ENCODE results near the gene LHPP.

DNA sequence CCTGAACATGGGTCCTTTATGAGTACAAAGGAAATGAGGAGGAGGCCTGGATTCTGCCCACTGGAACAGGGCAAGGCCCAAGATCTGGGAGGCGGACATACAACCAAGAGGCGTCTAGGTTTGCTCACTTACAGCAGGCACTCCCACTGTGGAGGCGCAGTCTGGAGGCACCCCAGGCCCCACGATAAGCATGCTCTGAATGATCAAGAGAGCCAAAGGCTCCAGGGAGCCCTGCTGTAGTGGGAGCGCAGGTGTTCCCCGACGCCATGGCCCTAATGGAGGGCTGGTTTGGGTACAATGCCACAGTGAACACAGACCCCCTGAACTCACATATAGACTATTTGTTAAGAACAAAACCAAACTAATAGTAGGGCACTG lies 194.5 kb downstream of the LHPP start:
- TF ChIP-seq YY1 (IDR thresholded peaks at IDR 0.05; ENCODE audit: low read depth, low read length) (no peak), GABPA (IDR thresholded peaks at IDR 0.05; ENCODE audit: low read depth) (no peak), EP300 (IDR thresholded peaks at IDR 0.05; ENCODE audit: borderline replicate concordance in 1 of 2, control insufficient read depth in 1 of 2, low read depth in 2 of 2, low read length in 2 of 2) (no peak), SREBF1 (IDR thresholded peaks at IDR 0.05; ENCODE audit: low read length) (no peak), RAD21 (IDR thresholded peaks at IDR 0.05; ENCODE audit: insufficient read depth, low read depth, low read length) (no peak), POLR2A (IDR thresholded peaks at IDR 0.05; ENCODE audit: low read depth, low read length) (no peak), NRF1 (conservative IDR thresholded peaks at IDR 0.05; ENCODE audit: low read depth, low read length) (no peak)
- TF ChIP-seq, protein P1, sequence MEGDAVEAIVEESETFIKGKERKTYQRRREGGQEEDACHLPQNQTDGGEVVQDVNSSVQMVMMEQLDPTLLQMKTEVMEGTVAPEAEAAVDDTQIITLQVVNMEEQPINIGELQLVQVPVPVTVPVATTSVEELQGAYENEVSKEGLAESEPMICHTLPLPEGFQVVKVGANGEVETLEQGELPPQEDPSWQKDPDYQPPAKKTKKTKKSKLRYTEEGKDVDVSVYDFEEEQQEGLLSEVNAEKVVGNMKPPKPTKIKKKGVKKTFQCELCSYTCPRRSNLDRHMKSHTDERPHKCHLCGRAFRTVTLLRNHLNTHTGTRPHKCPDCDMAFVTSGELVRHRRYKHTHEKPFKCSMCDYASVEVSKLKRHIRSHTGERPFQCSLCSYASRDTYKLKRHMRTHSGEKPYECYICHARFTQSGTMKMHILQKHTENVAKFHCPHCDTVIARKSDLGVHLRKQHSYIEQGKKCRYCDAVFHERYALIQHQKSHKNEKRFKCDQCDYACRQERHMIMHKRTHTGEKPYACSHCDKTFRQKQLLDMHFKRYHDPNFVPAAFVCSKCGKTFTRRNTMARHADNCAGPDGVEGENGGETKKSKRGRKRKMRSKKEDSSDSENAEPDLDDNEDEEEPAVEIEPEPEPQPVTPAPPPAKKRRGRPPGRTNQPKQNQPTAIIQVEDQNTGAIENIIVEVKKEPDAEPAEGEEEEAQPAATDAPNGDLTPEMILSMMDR (IDR thresholded peaks at IDR 0.05 in 2 of 3, conservative IDR thresholded peaks at IDR 0.05 in 1 of 3; ENCODE audit: control insufficient read depth in 2 of 3, extremely low read depth in 1 of 3, insufficient read depth in 1 of 3, low read depth in 3 of 3, low read length in 3 of 3) = no peak
- TF ChIP-seq, protein P2, sequence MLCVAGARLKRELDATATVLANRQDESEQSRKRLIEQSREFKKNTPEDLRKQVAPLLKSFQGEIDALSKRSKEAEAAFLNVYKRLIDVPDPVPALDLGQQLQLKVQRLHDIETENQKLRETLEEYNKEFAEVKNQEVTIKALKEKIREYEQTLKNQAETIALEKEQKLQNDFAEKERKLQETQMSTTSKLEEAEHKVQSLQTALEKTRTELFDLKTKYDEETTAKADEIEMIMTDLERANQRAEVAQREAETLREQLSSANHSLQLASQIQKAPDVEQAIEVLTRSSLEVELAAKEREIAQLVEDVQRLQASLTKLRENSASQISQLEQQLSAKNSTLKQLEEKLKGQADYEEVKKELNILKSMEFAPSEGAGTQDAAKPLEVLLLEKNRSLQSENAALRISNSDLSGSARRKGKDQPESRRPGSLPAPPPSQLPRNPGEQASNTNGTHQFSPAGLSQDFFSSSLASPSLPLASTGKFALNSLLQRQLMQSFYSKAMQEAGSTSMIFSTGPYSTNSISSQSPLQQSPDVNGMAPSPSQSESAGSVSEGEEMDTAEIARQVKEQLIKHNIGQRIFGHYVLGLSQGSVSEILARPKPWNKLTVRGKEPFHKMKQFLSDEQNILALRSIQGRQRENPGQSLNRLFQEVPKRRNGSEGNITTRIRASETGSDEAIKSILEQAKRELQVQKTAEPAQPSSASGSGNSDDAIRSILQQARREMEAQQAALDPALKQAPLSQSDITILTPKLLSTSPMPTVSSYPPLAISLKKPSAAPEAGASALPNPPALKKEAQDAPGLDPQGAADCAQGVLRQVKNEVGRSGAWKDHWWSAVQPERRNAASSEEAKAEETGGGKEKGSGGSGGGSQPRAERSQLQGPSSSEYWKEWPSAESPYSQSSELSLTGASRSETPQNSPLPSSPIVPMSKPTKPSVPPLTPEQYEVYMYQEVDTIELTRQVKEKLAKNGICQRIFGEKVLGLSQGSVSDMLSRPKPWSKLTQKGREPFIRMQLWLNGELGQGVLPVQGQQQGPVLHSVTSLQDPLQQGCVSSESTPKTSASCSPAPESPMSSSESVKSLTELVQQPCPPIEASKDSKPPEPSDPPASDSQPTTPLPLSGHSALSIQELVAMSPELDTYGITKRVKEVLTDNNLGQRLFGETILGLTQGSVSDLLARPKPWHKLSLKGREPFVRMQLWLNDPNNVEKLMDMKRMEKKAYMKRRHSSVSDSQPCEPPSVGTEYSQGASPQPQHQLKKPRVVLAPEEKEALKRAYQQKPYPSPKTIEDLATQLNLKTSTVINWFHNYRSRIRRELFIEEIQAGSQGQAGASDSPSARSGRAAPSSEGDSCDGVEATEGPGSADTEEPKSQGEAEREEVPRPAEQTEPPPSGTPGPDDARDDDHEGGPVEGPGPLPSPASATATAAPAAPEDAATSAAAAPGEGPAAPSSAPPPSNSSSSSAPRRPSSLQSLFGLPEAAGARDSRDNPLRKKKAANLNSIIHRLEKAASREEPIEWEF (IDR thresholded peaks at IDR 0.05; ENCODE audit: insufficient replicate concordance, low read depth, low read length) = no peak
